Neutrophil (primary cell): ENCODE measurements around the gene CNTNAP2.

Experiments
- H3K27ac ChIP-seq: fragments of 200-600 bp; sonication (generic); 2 replicates; pipeline ENCODE4 v1.5.1; 2016; ENCODE audit warnings: mild to moderate bottlenecking, moderate library complexity
- H3K27me3 ChIP-seq: fragments of 200-600 bp; sonication (generic); 2 replicates; pipeline ENCODE4 v1.6.0; 2016; ENCODE audit warnings: mild to moderate bottlenecking
- H3K36me3 ChIP-seq: fragments of 200-600 bp; sonication (generic); 2 replicates; pipeline ENCODE4 v1.5.1; 2017
- H3K4me1 ChIP-seq, 2 experiments: fragments of 200-600 bp in 1 of 2; sonication (generic) in 1 of 2; 1 replicate in 1 of 2; 2 replicates in 1 of 2; pipeline versions ENCODE4 v1.5.1 to v1.6.1; 2013 to 2016; ENCODE audit warnings: low read depth in 1 of 2, low read length in 1 of 2, mild to moderate bottlenecking in 1 of 2, moderate library complexity in 1 of 2; ENCODE audit not compliant: control insufficient read depth in 1 of 2, insufficient read depth in 1 of 2
- H3K4me3 ChIP-seq, 2 experiments: fragments of 200-600 bp in 1 of 2; sonication (generic) in 1 of 2; 1 replicate in 1 of 2; 2 replicates in 1 of 2; pipeline ENCODE4 v1.5.1; 2013 to 2016; ENCODE audit warnings: low read depth in 1 of 2, low read length in 1 of 2, mild to moderate bottlenecking in 1 of 2, moderate library complexity in 1 of 2
- H3K9me3 ChIP-seq: fragments of 200-600 bp; sonication (generic); 2 replicates; pipeline ENCODE4 v1.5.1; 2016
- CTCF ChIP-seq: fragments of 200-600 bp; sonication (generic); IDR thresholded peaks from 2 replicates; pipeline ENCODE4 v1.5.1; 2016; ENCODE audit warnings: antibody characterized with exemption

The CNTNAP2 gene

GRCh38 chr7:147999962-148000361, 1883.4 kb downstream of the CNTNAP2 start:
- no peak overlapping the region for H3K27ac ChIP-seq
- no peak overlapping the region for H3K4me3 ChIP-seq
- no peaks in the 10 kb centered on the region for H3K36me3 ChIP-seq
- no peaks in the 10 kb centered on the region for H3K9me3 ChIP-seq
- no peak for TF ChIP-seq CTCF
- no peaks in the 10 kb centered on the region for H3K27me3 ChIP-seq
- H3K4me1 ChIP-seq = no peaks in the 10 kb centered on the region

GRCh38 chr7:148011753-148012152, 1895.2 kb downstream of the CNTNAP2 start:
- Histone ChIP-seq H3K36me3 (no peaks in the 10 kb centered on the region), H3K27me3 (no peaks in the 10 kb centered on the region), H3K27ac (no peak overlapping the region), H3K4me1 (no peaks in the 10 kb centered on the region), H3K4me3 (no peak overlapping the region), H3K9me3 (no peaks in the 10 kb centered on the region)
- no peak for TF ChIP-seq CTCF

- Histone ChIP-seq H3K27ac (no peak overlapping the region), H3K27me3 (no peaks in the 10 kb centered on the region), H3K4me1 (no peaks in the 10 kb centered on the region), H3K36me3 (no peaks in the 10 kb centered on the region), H3K4me3 (no peak overlapping the region), H3K9me3 (no peaks in the 10 kb centered on the region)
- TF ChIP-seq CTCF = no peak
Measured at GRCh38 chr7:148014001-148014400, 1897.4 kb downstream of the CNTNAP2 start.

GRCh38 chr7:148014541-148014940, 1897.9 kb downstream of the CNTNAP2 start:
- Histone ChIP-seq H3K27ac (no peak overlapping the region), H3K36me3 (no peaks in the 10 kb centered on the region), H3K4me1 (no peaks in the 10 kb centered on the region), H3K9me3 (no peaks in the 10 kb centered on the region), H3K27me3 (no peaks in the 10 kb centered on the region), H3K4me3 (no peak overlapping the region)
- no peak for TF ChIP-seq CTCF

GRCh38 chr7:148017126-148017525, 1900.5 kb downstream of the CNTNAP2 start:
- H3K4me1 ChIP-seq = no peaks in the 10 kb centered on the region
- H3K27me3 ChIP-seq = no peaks in the 10 kb centered on the region
- no peak overlapping the region for H3K27ac ChIP-seq
- no peak overlapping the region for H3K4me3 ChIP-seq
- TF ChIP-seq CTCF = no peak
- H3K9me3 ChIP-seq = no peaks in the 10 kb centered on the region
- no peaks in the 10 kb centered on the region for H3K36me3 ChIP-seq

GRCh38 chr7:148020679-148021078, 1904.1 kb downstream of the CNTNAP2 start:
- H3K27ac ChIP-seq = no peak overlapping the region
- no peaks in the 10 kb centered on the region for H3K36me3 ChIP-seq
- H3K4me1 ChIP-seq = no peaks in the 10 kb centered on the region
- no peaks in the 10 kb centered on the region for H3K27me3 ChIP-seq
- no peak for TF ChIP-seq CTCF
- no peak overlapping the region for H3K4me3 ChIP-seq
- no peaks in the 10 kb centered on the region for H3K9me3 ChIP-seq
